SU-DHL-6 (cell line): ENCODE data around the gene MAGEL2.

ENCODE experiments used
- H2AFZ ChIP-seq: fragments of 200-600 bp; sonication (generic); 2 replicates; pipeline ENCODE4 v1.6.1; 2014; ENCODE audit warnings: low read depth, mild to moderate bottlenecking, moderate library complexity, mixed read lengths, antibody characterized with exemption, low read length; ENCODE audit not compliant: severe bottlenecking
- H3F3A ChIP-seq: fragments of 200-600 bp; shearing (Covaris generic); 2 replicates; pipeline ENCODE4 v1.6.0; 2016; ENCODE audit warnings: antibody characterized with exemption, mild to moderate bottlenecking; ENCODE audit not compliant: insufficient read depth
- H3K27ac ChIP-seq: fragments of 200-600 bp; sonication (generic); 2 replicates; pipeline ENCODE4 v1.5.1; 2016; ENCODE audit warnings: low read depth, mild to moderate bottlenecking, low read length, moderate library complexity, mixed read lengths
- H3K27me3 ChIP-seq: fragments of 200-600 bp; sonication (generic), shearing (Covaris generic); 2 replicates; pipeline ENCODE4 v1.6.0; 2014; ENCODE audit warnings: mild to moderate bottlenecking, low read length
- H3K36me3 ChIP-seq: fragments of 200-600 bp; sonication (generic); 2 replicates; pipeline ENCODE4 v1.6.1; 2014; ENCODE audit warnings: mild to moderate bottlenecking, low read length, mixed read lengths
- H3K4me2 ChIP-seq: fragments of 300-600, 200-600 bp; shearing (Covaris generic), sonication (generic); 2 replicates; pipeline ENCODE4 v1.6.0; 2014; ENCODE audit warnings: low read length, low read depth, mild to moderate bottlenecking; ENCODE audit not compliant: poor library complexity, severe bottlenecking
- H3K4me3 ChIP-seq: fragments of 200-600 bp; sonication (generic); 2 replicates; pipeline ENCODE4 v1.5.1; 2014; ENCODE audit warnings: antibody characterized with exemption, low read length, mild to moderate bottlenecking, mixed read lengths; ENCODE audit not compliant: insufficient read depth, poor library complexity, severe bottlenecking
- H3K79me2 ChIP-seq: fragments of 200-600 bp; sonication (generic); 2 replicates; pipeline ENCODE4 v1.6.1; 2014; ENCODE audit warnings: mild to moderate bottlenecking, low read length, moderate library complexity; ENCODE audit not compliant: insufficient read depth
- H3K9ac ChIP-seq: fragments of 200-600 bp; sonication (generic); 2 replicates; pipeline ENCODE4 v1.7.0; 2014; ENCODE audit warnings: mild to moderate bottlenecking, low read length
- H3K9me2 ChIP-seq: fragments of 200-600 bp; sonication (generic); replicated peaks from 2 replicates; pipeline ENCODE4 v1.6.1; 2014; ENCODE audit warnings: low read length; ENCODE audit not compliant: insufficient read depth
- H3K9me3 ChIP-seq: fragments of 200-600 bp; sonication (generic); 2 replicates; pipeline ENCODE4 v1.6.1; 2014; ENCODE audit warnings: low read length, mixed read lengths; ENCODE audit not compliant: insufficient read depth
- H4K20me1 ChIP-seq: fragments of 200-600 bp; sonication (generic); 2 replicates; pipeline ENCODE4 v1.6.1; 2014; ENCODE audit warnings: low read depth, mild to moderate bottlenecking, antibody characterized with exemption, low read length, moderate library complexity, mixed read lengths
- CTCF ChIP-seq: fragments of 200-600 bp; sonication (generic); IDR thresholded peaks from one replicate; pipeline ENCODE4 v1.5.1; 2017; ENCODE audit warnings: antibody characterized with exemption, mild to moderate bottlenecking, low read length, moderate library complexity; ENCODE audit not compliant: insufficient read depth, poor library complexity, severe bottlenecking
- EZH2phosphoT487 ChIP-seq: fragments of 200-600 bp; sonication (generic), shearing (Covaris generic); conservative IDR thresholded peaks from 2 replicates; pipeline ENCODE4 v1.6.1; 2018; ENCODE audit warnings: mild to moderate bottlenecking, antibody characterized with exemption, low read length, moderate library complexity, mixed read lengths

MAGEL2 gene

GRCh38 chr15:23647421-23648370 is at the start of gene MAGEL2:
Gene MAGEL2 (minus strand): TSS chr15:23647867. CDS start chr15:23647742, 125 bp downstream.
- H3K36me3 ChIP-seq, result no peaks in the 10 kb centered on the region
- no peaks in the 10 kb centered on the region for H3K79me2 ChIP-seq
- no peak within 1 kb of the TSS for H3K4me2 ChIP-seq
- no peaks in the 10 kb centered on the region for H3K9me3 ChIP-seq
- H3F3A ChIP-seq, result no peaks in the 10 kb centered on the region
- H2AFZ ChIP-seq, result no peak within 1 kb of the TSS
- H3K9me2 ChIP-seq, result no peaks in the 10 kb centered on the region
- H4K20me1 ChIP-seq, result no peaks in the 10 kb centered on the region
- H3K27me3 ChIP-seq, result no peaks in the 10 kb centered on the region
- no peak within 1 kb of the TSS for H3K4me3 ChIP-seq
- H3K9ac ChIP-seq, result no peak within 1 kb of the TSS
- TF ChIP-seq CTCF (no peak), EZH2phosphoT487 (no peak)
- H3K27ac ChIP-seq, result no peak within 1 kb of the TSS

GRCh38 chr15:23695282-23695681 is 47.6 kb upstream of the MAGEL2 start:
- no peak for TF ChIP-seq CTCF
- no peak for TF ChIP-seq EZH2phosphoT487

GRCh38 chr15:23694592-23694991 is 46.9 kb upstream of the MAGEL2 start:
- no peaks in the 10 kb centered on the region for H3K36me3 ChIP-seq
- no peak overlapping the region for H3K4me3 ChIP-seq
- H3K79me2 ChIP-seq, result no peaks in the 10 kb centered on the region
- H3K4me2 ChIP-seq, result no peak overlapping the region
- no peaks in the 10 kb centered on the region for H3K9me2 ChIP-seq
- no peak overlapping the region for H3K9ac ChIP-seq
- H3F3A ChIP-seq, result no peaks in the 10 kb centered on the region
- H4K20me1 ChIP-seq, result no peaks in the 10 kb centered on the region
- H3K27me3 ChIP-seq, result no peaks in the 10 kb centered on the region
- no peaks in the 10 kb centered on the region for H3K9me3 ChIP-seq
- TF ChIP-seq CTCF, result no peak
- no peak for TF ChIP-seq EZH2phosphoT487
- H3K27ac ChIP-seq, result no peak overlapping the region
- no peak overlapping the region for H2AFZ ChIP-seq

More at GRCh38 chr15:23695282-23695681, 47.6 kb upstream of the MAGEL2 start:
- Histone ChIP-seq H3K4me2 (no peak overlapping the region), H3K27me3 (no peaks in the 10 kb centered on the region), H3K36me3 (no peaks in the 10 kb centered on the region), H3K4me3 (no peak overlapping the region), H3F3A (no peaks in the 10 kb centered on the region), H3K27ac (no peak overlapping the region), H4K20me1 (no peaks in the 10 kb centered on the region), H3K9me2 (no peaks in the 10 kb centered on the region), H2AFZ (no peak overlapping the region), H3K79me2 (no peaks in the 10 kb centered on the region), H3K9ac (no peak overlapping the region), H3K9me3 (no peaks in the 10 kb centered on the region)
